ENCODE measurements around the gene TNFSF9. TPM values are rescaled to one million over a fixed set of nuclear protein-coding genes. Genes with fewer than 3 reads are reported as not detected.
"Not testable (repeated sequence)": the region's sequence is repeated elsewhere in the genome, so short reads cannot be mapped to it uniquely, and the experiment has no call there.

TNFSF9 gene
- total RNA-seq, 1 donor from 2014 or later: not detected

- intact Hi-C loops (cut with DNase I): no loop called here
- TF ChIP-seq CTCF (IDR thresholded peaks at IDR 0.05): no peak
- H3K36me3 ChIP-seq: no peaks in the 10 kb centered on the region
- DNase-seq (ENCODE audit: low spot score in 2 of 2): no peak
- no peaks in the 10 kb centered on the region for H3K9me3 ChIP-seq
- no peak overlapping the region for H3K27ac ChIP-seq
- H3K4me1 ChIP-seq: no peaks in the 10 kb centered on the region
- no peaks in the 10 kb centered on the region for H3K27me3 ChIP-seq
- no peak overlapping the region for H3K4me3 ChIP-seq
Observed at GRCh38 chr19:6577476-6578125, 46.8 kb downstream of the TNFSF9 start.

- no peak overlapping the region for H3K4me3 ChIP-seq
- H3K27me3 ChIP-seq: no peaks in the 10 kb centered on the region
- DNase-seq (ENCODE audit: low spot score in 2 of 2): no peak
- H3K27ac ChIP-seq: no peak overlapping the region
- intact Hi-C loops (cut with DNase I): no loop called here
- no peaks in the 10 kb centered on the region for H3K36me3 ChIP-seq
- no peaks in the 10 kb centered on the region for H3K4me1 ChIP-seq
- TF ChIP-seq CTCF (IDR thresholded peaks at IDR 0.05): no peak
- no peaks in the 10 kb centered on the region for H3K9me3 ChIP-seq
Observed at GRCh38 chr19:6579450-6580178, 48.8 kb downstream of the TNFSF9 start.

GRCh38 chr19:6580313-6580712 lies 49.5 kb downstream of the TNFSF9 start:
- Histone ChIP-seq H3K27me3 (no peaks in the 10 kb centered on the region), H3K9me3 (no peaks in the 10 kb centered on the region), H3K27ac (no peak overlapping the region), H3K4me1 (no peaks in the 10 kb centered on the region), H3K36me3 (no peaks in the 10 kb centered on the region), H3K4me3 (no peak overlapping the region)
- DNase-seq (ENCODE audit: low spot score in 2 of 2): no peak
- no peak for TF ChIP-seq CTCF (IDR thresholded peaks at IDR 0.05)
- intact Hi-C loops (cut with DNase I): no loop called here

- H3K4me1 ChIP-seq; H3K36me3 ChIP-seq; DNase-seq (ENCODE audit: low spot score in 2 of 2); H3K27ac ChIP-seq; H3K9me3 ChIP-seq; H3K27me3 ChIP-seq; H3K4me3 ChIP-seq; intact Hi-C loops (cut with DNase I): not testable (repeated sequence)
Observed at GRCh38 chr19:6582515-6583484, 52.0 kb downstream of the TNFSF9 start.

Other genes with a start within 250 kb of the TNFSF9 start
- gene ACER1, start 197.4 kb upstream of the TNFSF9 start, total RNA-seq: not detected
- 240 TPM for gene CLPP, start 169.5 kb upstream of the TNFSF9 start, total RNA-seq
- 68.8 TPM for gene ALKBH7, start 158.2 kb upstream of the TNFSF9 start, total RNA-seq
- gene PSPN, start 155.1 kb upstream of the TNFSF9 start, total RNA-seq: not detected
- gene GTF2F1, start 137.9 kb upstream of the TNFSF9 start, total RNA-seq: 67.9 TPM
- 152 TPM for gene KHSRP, start 106.2 kb upstream of the TNFSF9 start, total RNA-seq
- not detected for gene SLC25A41, start 97.3 kb upstream of the TNFSF9 start, total RNA-seq
- gene SLC25A23, start 71.2 kb upstream of the TNFSF9 start, total RNA-seq: 56.5 TPM
- gene CRB3, start 66.8 kb upstream of the TNFSF9 start, total RNA-seq: not detected
- 24.4 TPM for gene DENND1C, start 49.2 kb upstream of the TNFSF9 start, total RNA-seq
- 0.75 TPM for gene TUBB4A, start 28.7 kb upstream of the TNFSF9 start, total RNA-seq
- not detected for gene CD70, start 60.1 kb downstream of the TNFSF9 start, total RNA-seq
- 0.21 TPM for gene TNFSF14, start 139.1 kb downstream of the TNFSF9 start, total RNA-seq
- 2,421 TPM for gene C3, start 189.6 kb downstream of the TNFSF9 start, total RNA-seq
- gene GPR108, start 206.6 kb downstream of the TNFSF9 start, total RNA-seq: 57.6 TPM
- gene TRIP10, start 208.7 kb downstream of the TNFSF9 start, total RNA-seq: 109 TPM
- not detected for gene SH2D3A, start 236.4 kb downstream of the TNFSF9 start, total RNA-seq
- 4.4 TPM for gene VAV1, start 241.7 kb downstream of the TNFSF9 start, total RNA-seq

Data from ascending aorta (tissue), 2 donors.